Astrocyte (in vitro differentiated cells and primary cell): ENCODE measurements around the gene SMARCA5. TPM values are rescaled to one million over a fixed set of nuclear protein-coding genes. Genes with fewer than 3 reads are reported as not detected.

Experiments used
- DNase-seq: peaks from one replicate; pipeline ENCODE4 v3.0.0-alpha.2; 2010; ENCODE audit warnings: low read depth
- FAIRE-seq: peaks from 2 replicates; lab custom pipeline; 2011; peaks lifted over from hg19 to GRCh38; lab: Jason Lieb, UNC
- H2AFZ ChIP-seq: 2 replicates; pipeline ENCODE4 v1.6.0; 2012; ENCODE audit warnings: low read depth, low read length, inconsistent platforms
- H3K27ac ChIP-seq: 2 replicates; pipeline ENCODE4 v1.5.1; 2011; ENCODE audit warnings: low read depth, low read length, inconsistent platforms
- H3K27me3 ChIP-seq: 2 replicates; pipeline ENCODE4 v1.6.0; 2011; ENCODE audit warnings: low read length, inconsistent platforms; ENCODE audit not compliant: insufficient read depth
- H3K36me3 ChIP-seq: 2 replicates; pipeline ENCODE4 v1.5.1; 2011; ENCODE audit warnings: low read length, inconsistent platforms; ENCODE audit not compliant: insufficient read depth
- H3K4me1 ChIP-seq: 2 replicates; pipeline ENCODE4 v1.5.1; 2011; ENCODE audit warnings: low read length, inconsistent platforms; ENCODE audit not compliant: insufficient read depth
- H3K4me2 ChIP-seq: 2 replicates; pipeline ENCODE4 v1.6.0; 2012; ENCODE audit warnings: low read length, inconsistent platforms
- H3K4me3 ChIP-seq: 2 replicates; pipeline ENCODE4 v1.5.1; 2011; ENCODE audit warnings: low read depth, mild to moderate bottlenecking, low read length, inconsistent platforms; ENCODE audit not compliant: insufficient read depth
- H3K79me2 ChIP-seq: 2 replicates; pipeline ENCODE4 v1.6.0; 2012; ENCODE audit warnings: mild to moderate bottlenecking, low read length, inconsistent platforms; ENCODE audit not compliant: insufficient read depth
- H3K9ac ChIP-seq: 2 replicates; pipeline ENCODE4 v1.6.0; 2012; ENCODE audit warnings: mild to moderate bottlenecking, low read length, inconsistent platforms
- H3K9me3 ChIP-seq: 2 replicates; pipeline ENCODE4 v1.5.1; 2012; ENCODE audit warnings: low read depth, mild to moderate bottlenecking, low read length, inconsistent platforms; ENCODE audit not compliant: insufficient read depth
- H4K20me1 ChIP-seq: 2 replicates; pipeline ENCODE4 v1.6.0; 2012; ENCODE audit warnings: low read length, inconsistent platforms; ENCODE audit not compliant: insufficient read depth
- H3K27ac Mint-ChIP-seq: one replicate; pipeline ENCODE4 v1.8.0; 2021; ENCODE audit warnings: mild to moderate bottlenecking, mixed read lengths; ENCODE audit not compliant: unreplicated experiment
- H3K27me3 Mint-ChIP-seq: one replicate; pipeline ENCODE4 v1.8.0; 2021; ENCODE audit warnings: low read depth, mixed read lengths; ENCODE audit not compliant: unreplicated experiment
- H3K36me3 Mint-ChIP-seq: one replicate; pipeline ENCODE4 v1.8.0; 2021; ENCODE audit warnings: low read depth, mixed read lengths; ENCODE audit not compliant: unreplicated experiment
- H3K4me1 Mint-ChIP-seq: one replicate; pipeline ENCODE4 v1.8.0; 2021; ENCODE audit warnings: low read depth, mixed read lengths; ENCODE audit not compliant: unreplicated experiment
- H3K4me3 Mint-ChIP-seq: one replicate; pipeline ENCODE4 v1.8.0; 2021; ENCODE audit warnings: mild to moderate bottlenecking, moderate library complexity, mixed read lengths; ENCODE audit not compliant: unreplicated experiment
- H3K9me3 Mint-ChIP-seq: one replicate; pipeline ENCODE4 v1.8.0; 2021; ENCODE audit warnings: mild to moderate bottlenecking, mixed read lengths; ENCODE audit not compliant: unreplicated experiment
- EZH2 ChIP-seq: IDR thresholded peaks from 2 replicates; pipeline ENCODE4 v1.6.1; 2012; ENCODE audit warnings: mild to moderate bottlenecking, low read length, inconsistent platforms; ENCODE audit not compliant: insufficient read depth
- total RNA-seq: library from RNA; stranded (reverse); gene quantifications from 2 replicates; pipeline ENCODE4 v1.2.1, GENCODE V29; 2021
- TF ChIP-seq, protein P1 (sequence below): IDR thresholded peaks from 2 replicates; pipeline ENCODE4 v1.5.1; 2011; ENCODE audit warnings: low read depth, mild to moderate bottlenecking, inconsistent platforms, low read length, moderate library complexity; ENCODE audit not compliant: insufficient read depth

The SMARCA5 gene
- total RNA-seq, 1 donor from 2014 or later = 69.0 TPM

DNA sequence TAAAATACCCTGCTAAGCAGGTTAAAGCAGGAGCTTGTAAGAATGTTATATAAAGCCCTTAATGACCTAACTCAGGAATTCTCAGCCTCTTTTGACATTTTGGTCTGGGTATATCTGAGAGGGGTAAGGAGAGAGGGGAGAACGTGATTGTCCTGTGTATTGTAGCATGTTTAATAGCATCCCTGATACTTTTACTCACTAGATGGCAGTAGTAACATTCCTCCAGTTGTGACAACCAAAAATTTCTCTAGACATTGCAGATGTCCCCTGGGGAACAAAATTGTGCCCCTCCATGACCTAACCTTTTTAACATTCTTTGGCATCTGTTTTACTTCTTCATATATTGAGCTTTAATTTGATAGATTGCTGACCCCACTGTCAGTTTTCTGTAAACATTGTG lies 17.9 kb downstream of the SMARCA5 start:
- no peak overlapping the region for H3K4me3 ChIP-seq
- peak; percentile 26 for FAIRE-seq
- Mint-ChIP-seq H3K9me3 (no peaks in the 10 kb centered on the region), H3K27ac (peak overlapping the region; percentile 62), H3K27me3 (no peaks in the 10 kb centered on the region), H3K4me3 (no peak overlapping the region), H3K36me3 (peaks cover 11% of the 10 kb centered on the region), H3K4me1 (no peaks in the 10 kb centered on the region)
- H3K27me3 ChIP-seq = no peaks in the 10 kb centered on the region
- no peaks in the 10 kb centered on the region for H3K9me3 ChIP-seq
- peaks cover 58% of the 10 kb centered on the region for H3K36me3 ChIP-seq
- peaks cover 24% of the 10 kb centered on the region for H4K20me1 ChIP-seq
- H3K4me2 ChIP-seq = no peak overlapping the region
- no peaks in the 10 kb centered on the region for H3K4me1 ChIP-seq
- H2AFZ ChIP-seq = no peak overlapping the region
- TF ChIP-seq, protein P1, sequence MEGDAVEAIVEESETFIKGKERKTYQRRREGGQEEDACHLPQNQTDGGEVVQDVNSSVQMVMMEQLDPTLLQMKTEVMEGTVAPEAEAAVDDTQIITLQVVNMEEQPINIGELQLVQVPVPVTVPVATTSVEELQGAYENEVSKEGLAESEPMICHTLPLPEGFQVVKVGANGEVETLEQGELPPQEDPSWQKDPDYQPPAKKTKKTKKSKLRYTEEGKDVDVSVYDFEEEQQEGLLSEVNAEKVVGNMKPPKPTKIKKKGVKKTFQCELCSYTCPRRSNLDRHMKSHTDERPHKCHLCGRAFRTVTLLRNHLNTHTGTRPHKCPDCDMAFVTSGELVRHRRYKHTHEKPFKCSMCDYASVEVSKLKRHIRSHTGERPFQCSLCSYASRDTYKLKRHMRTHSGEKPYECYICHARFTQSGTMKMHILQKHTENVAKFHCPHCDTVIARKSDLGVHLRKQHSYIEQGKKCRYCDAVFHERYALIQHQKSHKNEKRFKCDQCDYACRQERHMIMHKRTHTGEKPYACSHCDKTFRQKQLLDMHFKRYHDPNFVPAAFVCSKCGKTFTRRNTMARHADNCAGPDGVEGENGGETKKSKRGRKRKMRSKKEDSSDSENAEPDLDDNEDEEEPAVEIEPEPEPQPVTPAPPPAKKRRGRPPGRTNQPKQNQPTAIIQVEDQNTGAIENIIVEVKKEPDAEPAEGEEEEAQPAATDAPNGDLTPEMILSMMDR = peak; percentile 49
- TF ChIP-seq EZH2 = no peak
- no peak overlapping the region for H3K9ac ChIP-seq
- no peak for DNase-seq
- peaks cover 14% of the 10 kb centered on the region for H3K79me2 ChIP-seq
- no peak overlapping the region for H3K27ac ChIP-seq

DNA sequence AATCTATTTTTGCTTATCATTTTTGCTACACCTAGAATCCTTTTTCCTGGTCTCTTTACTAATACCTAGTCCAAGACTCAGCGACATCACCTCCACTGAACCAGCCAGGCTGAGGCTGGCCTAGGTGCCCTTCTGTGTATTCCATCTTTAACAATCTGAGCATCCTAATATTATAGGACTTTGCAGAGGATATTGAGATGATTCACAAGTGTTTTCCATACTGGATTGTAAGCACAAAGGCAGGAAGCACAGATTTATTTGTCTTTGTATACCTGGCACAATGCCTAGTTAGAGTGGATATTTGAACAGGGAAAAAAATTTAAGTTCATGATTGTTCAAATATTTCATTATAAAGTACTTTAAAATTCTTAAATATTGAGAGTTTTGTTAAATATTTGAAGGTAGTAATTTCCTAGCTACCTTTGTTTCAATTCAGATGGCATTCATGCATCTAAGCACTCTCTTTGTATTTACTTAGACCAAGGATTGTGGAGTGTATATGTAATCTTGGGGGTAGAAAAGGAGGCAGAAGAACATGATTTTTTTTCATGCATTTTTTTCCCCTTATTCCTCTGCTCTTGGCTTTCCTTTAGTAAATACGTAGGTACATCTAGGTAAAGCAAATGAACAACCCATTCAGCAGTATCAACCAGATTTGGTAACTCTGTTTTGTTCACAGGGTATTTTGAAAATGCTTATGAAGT lies 18.4 kb downstream of the SMARCA5 start:
- Histone ChIP-seq H4K20me1 (peaks cover 24% of the 10 kb centered on the region), H3K27ac (no peak overlapping the region), H3K79me2 (peaks cover 12% of the 10 kb centered on the region), H3K27me3 (no peaks in the 10 kb centered on the region), H3K4me1 (no peaks in the 10 kb centered on the region), H3K9me3 (no peaks in the 10 kb centered on the region), H3K4me2 (no peak overlapping the region), H3K9ac (no peak overlapping the region), H2AFZ (no peak overlapping the region), H3K4me3 (no peak overlapping the region), H3K36me3 (peaks cover 62% of the 10 kb centered on the region)
- H3K9me3 Mint-ChIP-seq = no peaks in the 10 kb centered on the region
- H3K4me1 Mint-ChIP-seq = no peaks in the 10 kb centered on the region
- DNase-seq = no peak
- H3K27me3 Mint-ChIP-seq = no peaks in the 10 kb centered on the region
- FAIRE-seq = no peak
- no peak for TF ChIP-seq EZH2
- TF ChIP-seq, protein P1 = no peak
- peak overlapping the region; percentile 62 for H3K27ac Mint-ChIP-seq
- no peak overlapping the region for H3K4me3 Mint-ChIP-seq
- peaks cover 11% of the 10 kb centered on the region for H3K36me3 Mint-ChIP-seq

DNA sequence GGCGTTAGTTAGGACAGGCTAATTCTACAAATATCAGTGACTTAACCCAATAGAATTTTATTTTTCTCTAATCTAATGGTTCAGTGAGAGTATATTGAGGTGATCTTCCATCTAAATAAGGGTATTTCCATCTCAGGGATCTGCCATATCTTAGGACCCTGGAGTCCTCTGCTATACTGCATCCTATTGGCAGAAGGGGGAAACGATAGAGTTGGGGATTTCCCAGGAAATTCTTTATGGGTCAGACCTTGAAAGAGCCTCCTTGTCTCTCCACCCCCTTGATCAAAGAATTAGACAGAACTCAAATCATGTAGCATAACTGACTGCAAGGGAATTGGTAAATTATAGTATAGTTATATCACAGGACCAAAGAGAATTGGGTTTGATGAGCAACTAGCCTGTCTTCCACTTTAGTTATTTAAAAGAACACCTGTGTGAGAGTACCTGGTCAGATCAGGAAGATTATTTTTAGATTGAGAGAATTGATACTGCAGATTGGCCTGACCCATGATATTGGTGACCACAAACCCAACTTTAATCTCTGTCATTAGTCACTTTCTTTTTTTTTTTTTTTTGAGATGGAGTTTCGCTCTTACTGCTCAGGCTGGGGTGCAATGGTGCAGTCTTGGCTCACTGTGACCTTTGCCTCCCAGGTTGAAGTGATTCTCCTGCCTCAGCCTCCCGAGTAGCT lies 25.6 kb downstream of the SMARCA5 start:
- TF ChIP-seq EZH2 = no peak
- TF ChIP-seq, protein P1 = no peak
- no peak overlapping the region for H3K27ac Mint-ChIP-seq
- H3K9me3 Mint-ChIP-seq = no peaks in the 10 kb centered on the region
- H3K4me2 ChIP-seq = no peak overlapping the region
- no peaks in the 10 kb centered on the region for H3K27me3 Mint-ChIP-seq
- H3K36me3 ChIP-seq = peaks cover 78% of the 10 kb centered on the region
- no peak overlapping the region for H3K27ac ChIP-seq
- H3K4me3 ChIP-seq = no peak overlapping the region
- H3K27me3 ChIP-seq = no peaks in the 10 kb centered on the region
- FAIRE-seq = no peak
- H3K9me3 ChIP-seq = no peaks in the 10 kb centered on the region
- H3K4me1 ChIP-seq = no peaks in the 10 kb centered on the region
- H3K4me1 Mint-ChIP-seq = no peaks in the 10 kb centered on the region
- H2AFZ ChIP-seq = no peak overlapping the region
- no peak overlapping the region for H3K4me3 Mint-ChIP-seq
- peaks cover 9% of the 10 kb centered on the region for H3K79me2 ChIP-seq
- no peak for DNase-seq
- no peaks in the 10 kb centered on the region for H4K20me1 ChIP-seq
- peaks cover 15% of the 10 kb centered on the region for H3K36me3 Mint-ChIP-seq
- no peak overlapping the region for H3K9ac ChIP-seq
